WERI-Rb-1 (cell line): ENCODE data around the gene ABCA8.

ENCODE experiments used
- DNase-seq: peaks from one replicate; pipeline ENCODE4 v3.0.0-alpha.2; 2020
- H3K27ac ChIP-seq: fragments of 250-450 bp; sonication (Bioruptor Pico); 2 replicates; pipeline ENCODE4 v1.5.1; 2020; ENCODE audit warnings: mild to moderate bottlenecking, moderate library complexity
- H3K27me3 ChIP-seq: fragments of 250-450 bp; sonication (Bioruptor Pico); 2 replicates; pipeline ENCODE4 v1.5.1; 2021; ENCODE audit warnings: mild to moderate bottlenecking, low read depth, moderate library complexity; ENCODE audit not compliant: insufficient read depth, severe bottlenecking
- H3K36me3 ChIP-seq: fragments of 250-450 bp; sonication (Bioruptor Pico); 2 replicates; pipeline ENCODE4 v1.5.1; 2020; ENCODE audit warnings: mild to moderate bottlenecking, moderate library complexity
- H3K4me3 ChIP-seq: 2 replicates; pipeline ENCODE4 v1.5.1; 2011; ENCODE audit warnings: low read depth, mild to moderate bottlenecking, control low read depth, low read length
- H3K9me3 ChIP-seq: fragments of 250-450 bp; sonication (Bioruptor Pico); 2 replicates; pipeline ENCODE4 v1.5.1; 2021; ENCODE audit warnings: mild to moderate bottlenecking, moderate library complexity; ENCODE audit not compliant: severe bottlenecking
- CTCF ChIP-seq: IDR thresholded peaks from 2 replicates; pipeline ENCODE4 v1.5.1; 2011; ENCODE audit warnings: low read depth, mild to moderate bottlenecking, control low read depth, inconsistent platforms, low read length

The ABCA8 gene

GRCh38 chr17:68884888-68885287 is 70.3 kb downstream of the ABCA8 start:
- H3K4me3 ChIP-seq: no peak overlapping the region
- no peak overlapping the region for H3K27ac ChIP-seq
- H3K27me3 ChIP-seq: no peaks in the 10 kb centered on the region
- TF ChIP-seq CTCF: no peak
- peaks cover 8% of the 10 kb centered on the region for H3K9me3 ChIP-seq
- DNase-seq: no peak
- no peaks in the 10 kb centered on the region for H3K36me3 ChIP-seq

GRCh38 chr17:68878226-68878885 is 76.8 kb downstream of the ABCA8 start:
- peak; percentile 69 for DNase-seq
- no peaks in the 10 kb centered on the region for H3K27me3 ChIP-seq

GRCh38 chr17:68871447-68871846 is 83.7 kb downstream of the ABCA8 start:
- Histone ChIP-seq H3K9me3 (no peaks in the 10 kb centered on the region), H3K27ac (no peak overlapping the region), H3K4me3 (no peak overlapping the region), H3K36me3 (no peaks in the 10 kb centered on the region), H3K27me3 (no peaks in the 10 kb centered on the region)
- TF ChIP-seq CTCF: no peak
- no peak for DNase-seq

More at GRCh38 chr17:68878226-68878885, 76.8 kb downstream of the ABCA8 start:
- H3K27ac ChIP-seq: no peak overlapping the region
- H3K4me3 ChIP-seq: no peak overlapping the region
- H3K9me3 ChIP-seq: peaks cover 9% of the 10 kb centered on the region
- no peak for TF ChIP-seq CTCF
- no peaks in the 10 kb centered on the region for H3K36me3 ChIP-seq

- Histone ChIP-seq H3K9me3 (no peaks in the 10 kb centered on the region), H3K27me3 (no peaks in the 10 kb centered on the region), H3K27ac (no peak overlapping the region), H3K4me3 (no peak overlapping the region), H3K36me3 (no peaks in the 10 kb centered on the region)
- no peak for TF ChIP-seq CTCF
- no peak for DNase-seq
Observed at GRCh38 chr17:68870976-68871375, 84.2 kb downstream of the ABCA8 start.

- H3K4me3 ChIP-seq: no peak overlapping the region
- no peaks in the 10 kb centered on the region for H3K27me3 ChIP-seq
- TF ChIP-seq CTCF: no peak
- no peak overlapping the region for H3K27ac ChIP-seq
- H3K36me3 ChIP-seq: no peaks in the 10 kb centered on the region
- no peak for DNase-seq
- H3K9me3 ChIP-seq: no peaks in the 10 kb centered on the region
Observed at GRCh38 chr17:68870161-68870826, 84.9 kb downstream of the ABCA8 start.

- Histone ChIP-seq H3K36me3 (no peaks in the 10 kb centered on the region), H3K4me3 (no peak overlapping the region), H3K27ac (no peak overlapping the region), H3K27me3 (no peaks in the 10 kb centered on the region), H3K9me3 (no peaks in the 10 kb centered on the region)
- no peak for TF ChIP-seq CTCF
- no peak for DNase-seq
Observed at GRCh38 chr17:68868708-68869107, 86.5 kb downstream of the ABCA8 start.
